Measurements from ENCODE around the gene CLEC1B.

DNA sequence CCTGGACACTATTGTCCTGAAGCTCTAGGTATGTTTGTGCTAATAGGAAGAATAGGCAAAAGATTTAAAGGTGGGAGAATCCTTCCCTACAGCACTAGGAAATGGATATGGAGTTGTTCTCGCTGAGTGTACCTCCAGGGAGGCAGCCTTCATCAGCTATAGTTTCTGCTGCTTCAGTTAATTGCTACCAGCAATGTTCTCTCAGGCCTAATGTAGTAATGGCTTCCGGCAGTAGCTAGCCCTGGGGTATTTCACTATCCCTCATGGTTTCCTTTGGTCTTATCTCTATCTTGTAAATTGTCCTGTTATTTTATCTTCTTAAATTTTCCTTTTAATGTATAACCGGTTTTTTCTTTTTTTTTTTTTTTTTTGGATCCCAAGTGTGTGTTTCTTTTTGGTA is 37.0 kb downstream of the CLEC1B start:
- TF ChIP-seq, protein P1, sequence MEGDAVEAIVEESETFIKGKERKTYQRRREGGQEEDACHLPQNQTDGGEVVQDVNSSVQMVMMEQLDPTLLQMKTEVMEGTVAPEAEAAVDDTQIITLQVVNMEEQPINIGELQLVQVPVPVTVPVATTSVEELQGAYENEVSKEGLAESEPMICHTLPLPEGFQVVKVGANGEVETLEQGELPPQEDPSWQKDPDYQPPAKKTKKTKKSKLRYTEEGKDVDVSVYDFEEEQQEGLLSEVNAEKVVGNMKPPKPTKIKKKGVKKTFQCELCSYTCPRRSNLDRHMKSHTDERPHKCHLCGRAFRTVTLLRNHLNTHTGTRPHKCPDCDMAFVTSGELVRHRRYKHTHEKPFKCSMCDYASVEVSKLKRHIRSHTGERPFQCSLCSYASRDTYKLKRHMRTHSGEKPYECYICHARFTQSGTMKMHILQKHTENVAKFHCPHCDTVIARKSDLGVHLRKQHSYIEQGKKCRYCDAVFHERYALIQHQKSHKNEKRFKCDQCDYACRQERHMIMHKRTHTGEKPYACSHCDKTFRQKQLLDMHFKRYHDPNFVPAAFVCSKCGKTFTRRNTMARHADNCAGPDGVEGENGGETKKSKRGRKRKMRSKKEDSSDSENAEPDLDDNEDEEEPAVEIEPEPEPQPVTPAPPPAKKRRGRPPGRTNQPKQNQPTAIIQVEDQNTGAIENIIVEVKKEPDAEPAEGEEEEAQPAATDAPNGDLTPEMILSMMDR (conservative IDR thresholded peaks at IDR 0.05 in 1 of 2, IDR thresholded peaks at IDR 0.05 in 1 of 2; ENCODE audit: extremely low read depth in 1 of 2, insufficient read depth in 1 of 2, low read depth in 1 of 2, low read length in 2 of 2), result no peak
- TF ChIP-seq EZH2 (IDR thresholded peaks at IDR 0.05; ENCODE audit: borderline replicate concordance, low read length), result no peak

All from mammary epithelial cell (primary cell).